Loucy (cell line): Measurements from ENCODE around the gene PPP2R1B.

Source experiments
- CTCF ChIP-seq: fragments of 200-600 bp; sonication (generic); conservative IDR thresholded peaks from 2 replicates; pipeline ENCODE4 v1.5.1; 2014; ENCODE audit warnings: mild to moderate bottlenecking, antibody characterized with exemption, low read length
- EZH2phosphoT487 ChIP-seq: fragments of 200-600 bp; IDR thresholded peaks from 2 replicates; pipeline ENCODE4 v1.6.1; 2018; ENCODE audit warnings: antibody characterized with exemption, mild to moderate bottlenecking, moderate library complexity, borderline replicate concordance

- no peak for TF ChIP-seq CTCF
- no peak for TF ChIP-seq EZH2phosphoT487
These were observed 63.6 kb downstream of the PPP2R1B start for GRCh38 chr11:111702623-111703022.
